Measurements from ENCODE around the gene FOXF2.

FOXF2 gene

DNA sequence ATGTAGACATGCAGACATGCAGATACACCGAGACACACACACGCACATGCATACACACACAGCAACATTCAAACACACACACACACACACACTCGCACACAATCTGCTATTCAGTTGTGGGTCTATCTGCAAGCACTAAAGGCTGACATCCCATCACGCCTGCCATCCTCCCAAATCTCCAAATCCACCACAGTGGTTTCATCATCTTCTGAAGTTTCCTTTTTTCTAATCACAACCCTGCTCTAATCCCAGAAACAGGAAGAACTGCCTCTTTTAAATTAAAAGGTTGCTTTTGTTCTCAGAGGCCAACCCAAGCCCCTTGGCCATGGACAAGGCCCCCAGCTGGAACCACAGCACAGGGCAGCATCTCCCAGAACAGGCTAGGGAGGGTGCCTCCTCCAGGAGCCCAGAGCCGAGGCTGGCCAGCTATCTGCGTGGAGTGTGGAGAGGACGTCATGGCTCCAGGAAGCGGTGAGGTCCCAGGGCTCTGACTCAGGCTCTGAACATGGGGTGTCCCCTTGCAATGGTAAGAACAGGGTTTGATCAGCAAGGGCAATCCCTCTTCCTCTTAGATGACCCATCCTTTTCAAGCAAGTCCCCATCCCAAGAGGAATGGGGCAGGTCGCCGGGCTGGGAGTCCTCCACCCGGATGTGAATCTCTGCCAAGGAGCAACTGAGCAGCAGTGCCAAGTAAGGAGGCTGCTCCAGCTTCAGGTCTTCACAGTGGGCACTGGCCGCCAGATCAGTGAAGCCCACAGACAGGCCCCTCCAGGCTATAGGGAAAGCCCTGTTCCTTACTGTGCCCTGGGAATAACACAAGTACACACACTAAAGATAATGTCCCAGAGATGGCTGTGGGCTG lies 14.7 kb downstream of the FOXF2 start:
- TF ChIP-seq, protein P1, sequence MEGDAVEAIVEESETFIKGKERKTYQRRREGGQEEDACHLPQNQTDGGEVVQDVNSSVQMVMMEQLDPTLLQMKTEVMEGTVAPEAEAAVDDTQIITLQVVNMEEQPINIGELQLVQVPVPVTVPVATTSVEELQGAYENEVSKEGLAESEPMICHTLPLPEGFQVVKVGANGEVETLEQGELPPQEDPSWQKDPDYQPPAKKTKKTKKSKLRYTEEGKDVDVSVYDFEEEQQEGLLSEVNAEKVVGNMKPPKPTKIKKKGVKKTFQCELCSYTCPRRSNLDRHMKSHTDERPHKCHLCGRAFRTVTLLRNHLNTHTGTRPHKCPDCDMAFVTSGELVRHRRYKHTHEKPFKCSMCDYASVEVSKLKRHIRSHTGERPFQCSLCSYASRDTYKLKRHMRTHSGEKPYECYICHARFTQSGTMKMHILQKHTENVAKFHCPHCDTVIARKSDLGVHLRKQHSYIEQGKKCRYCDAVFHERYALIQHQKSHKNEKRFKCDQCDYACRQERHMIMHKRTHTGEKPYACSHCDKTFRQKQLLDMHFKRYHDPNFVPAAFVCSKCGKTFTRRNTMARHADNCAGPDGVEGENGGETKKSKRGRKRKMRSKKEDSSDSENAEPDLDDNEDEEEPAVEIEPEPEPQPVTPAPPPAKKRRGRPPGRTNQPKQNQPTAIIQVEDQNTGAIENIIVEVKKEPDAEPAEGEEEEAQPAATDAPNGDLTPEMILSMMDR (IDR thresholded peaks at IDR 0.05; ENCODE audit: low read depth, low read length) = no peak
- no peak for DNase-seq (ENCODE audit: extremely low read depth, low read depth)

DNA sequence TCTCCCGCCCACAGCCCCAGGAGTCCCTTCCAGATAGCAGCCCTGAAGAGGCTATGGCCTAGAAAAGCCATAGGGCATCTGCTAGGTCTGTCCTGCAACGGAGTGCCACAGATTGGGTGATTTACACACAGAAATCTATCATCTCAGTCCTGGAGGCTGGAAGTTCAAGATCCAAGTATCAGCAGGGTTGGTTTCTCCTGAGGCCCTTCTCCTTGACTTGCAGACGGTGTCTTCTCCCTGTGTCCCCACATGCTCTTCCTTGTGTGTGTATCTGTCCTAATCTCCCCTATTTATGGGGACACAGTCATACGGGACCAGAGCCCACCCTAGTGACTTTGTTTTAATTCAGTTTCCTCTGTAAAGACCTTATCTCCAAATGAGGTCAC lies 15.3 kb downstream of the FOXF2 start:
- no peak for DNase-seq (ENCODE audit: extremely low read depth, low read depth)
- TF ChIP-seq, protein P1 (IDR thresholded peaks at IDR 0.05; ENCODE audit: low read depth, low read length) = no peak

DNA sequence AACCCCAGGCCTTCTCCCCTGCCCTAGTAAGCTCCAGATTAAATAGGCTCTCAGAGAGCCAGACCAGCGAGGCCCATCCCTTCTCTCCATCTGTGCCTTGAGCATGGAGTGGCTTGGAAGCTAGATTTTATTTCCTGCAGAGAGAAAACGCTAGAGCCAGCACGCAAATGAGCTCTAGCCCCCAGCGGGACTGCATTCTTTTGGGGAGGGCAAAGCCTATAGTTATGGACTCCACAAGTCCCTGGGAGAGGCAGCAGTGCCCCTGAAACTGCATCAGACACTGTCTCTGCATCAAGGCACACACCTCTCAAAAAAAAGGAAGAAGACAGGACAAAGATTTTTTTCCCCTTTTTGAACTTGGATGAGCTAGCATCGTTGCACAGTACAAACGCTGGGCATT lies 15.8 kb downstream of the FOXF2 start:
- DNase-seq (ENCODE audit: extremely low read depth, low read depth) = no peak
- TF ChIP-seq, protein P1 (IDR thresholded peaks at IDR 0.05; ENCODE audit: low read depth, low read length) = no peak

DNA sequence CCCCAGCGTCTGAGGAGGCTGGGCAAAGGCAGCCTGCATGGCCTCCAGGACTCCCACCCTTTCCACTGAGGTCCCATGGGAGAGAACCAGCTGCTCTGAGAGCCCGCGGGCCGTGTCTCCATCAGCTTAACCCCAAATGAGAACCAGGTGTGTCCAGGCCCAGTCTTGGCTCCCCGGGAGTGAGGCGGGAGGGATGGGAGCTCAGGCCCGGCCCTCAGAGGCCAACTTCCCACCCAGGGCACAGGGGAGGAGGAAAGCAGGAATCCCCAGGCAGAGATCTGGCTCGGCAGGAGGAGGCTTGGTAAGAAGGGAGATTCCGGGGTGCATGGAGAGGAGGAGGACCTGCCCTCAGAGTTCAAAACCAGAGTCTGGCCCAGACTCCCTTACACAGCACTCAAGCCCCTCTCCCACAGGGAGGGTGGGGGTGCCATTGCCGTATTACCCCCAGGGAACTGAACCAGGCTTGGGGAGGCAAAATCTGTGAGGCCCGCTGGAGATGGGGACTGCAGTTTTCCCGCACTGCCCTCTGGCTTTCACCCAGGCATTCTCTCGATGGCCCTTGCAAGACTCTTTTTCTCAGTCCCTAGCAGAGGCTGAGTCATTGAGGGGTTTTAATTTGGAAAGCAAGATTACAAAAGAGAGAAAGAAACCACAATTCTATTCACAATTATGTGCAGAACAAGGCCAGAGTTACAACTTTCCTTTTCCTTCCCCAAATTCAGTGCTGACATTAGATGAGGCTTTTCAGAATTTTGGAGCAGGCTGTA lies 17.1 kb downstream of the FOXF2 start:
- TF ChIP-seq, protein P1 (IDR thresholded peaks at IDR 0.05; ENCODE audit: low read depth, low read length) = peak; percentile 28
- DNase-seq (ENCODE audit: extremely low read depth, low read depth) = peak; percentile 82

DNA sequence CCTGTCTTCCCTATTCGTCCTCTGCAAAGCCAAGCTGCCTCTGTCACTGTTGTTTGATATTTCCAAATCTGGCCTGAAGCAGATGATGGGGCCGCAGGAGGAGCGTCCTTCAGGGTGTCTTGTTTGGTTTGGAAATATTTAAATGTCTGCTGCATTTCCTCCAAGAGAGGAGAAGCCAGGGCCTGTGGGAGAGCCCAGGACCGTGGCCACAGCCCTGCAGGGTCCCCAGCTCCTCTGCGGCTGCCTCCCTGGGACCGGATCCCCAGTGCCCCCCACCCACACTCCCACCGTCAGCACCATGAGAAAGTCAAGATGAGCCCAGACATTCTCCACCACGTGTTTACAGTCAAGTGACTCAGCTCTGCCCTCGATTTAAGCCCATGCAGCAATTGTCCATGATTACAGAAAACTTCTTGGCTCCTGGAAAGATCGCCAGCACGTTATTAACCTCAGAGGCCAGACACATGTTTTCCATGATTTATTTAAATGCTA lies 18.2 kb downstream of the FOXF2 start:
- TF ChIP-seq, protein P1 (IDR thresholded peaks at IDR 0.05; ENCODE audit: low read depth, low read length) = no peak
- DNase-seq (ENCODE audit: extremely low read depth, low read depth) = peak; percentile 80

DNA sequence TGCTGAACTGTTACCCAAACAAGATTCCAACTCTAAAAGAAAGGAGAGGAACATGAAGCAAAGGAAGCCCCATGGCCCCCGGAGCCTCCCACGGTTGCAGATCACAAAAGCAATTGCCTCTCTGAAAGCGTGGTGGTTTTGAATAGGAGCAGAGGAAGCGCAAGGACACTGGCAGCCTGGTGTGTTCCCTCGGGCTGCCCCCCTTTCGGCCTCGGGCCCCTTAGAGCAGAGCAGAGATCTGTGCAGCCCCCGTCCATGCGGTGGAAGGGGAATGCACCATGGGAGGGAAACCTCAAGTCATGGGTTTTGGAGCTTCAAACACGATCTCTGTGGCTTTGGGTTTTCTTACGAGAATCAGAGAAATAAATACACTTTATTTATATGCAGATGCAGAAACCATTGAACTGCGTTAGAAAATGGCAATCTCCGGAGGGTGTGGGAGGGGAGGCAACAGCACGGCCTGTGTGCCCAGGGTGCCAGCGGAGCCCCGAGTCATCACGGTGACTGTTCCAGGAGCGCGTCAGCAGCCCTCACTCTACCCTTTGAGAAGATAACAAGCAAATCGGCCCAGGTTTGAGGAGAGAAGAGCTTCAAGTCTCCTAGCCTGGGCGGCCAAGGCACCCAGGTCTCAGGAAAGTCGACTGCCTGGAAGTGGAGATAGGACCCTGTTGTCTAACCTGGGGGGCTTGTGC lies 20.5 kb downstream of the FOXF2 start:
- TF ChIP-seq, protein P1 (IDR thresholded peaks at IDR 0.05; ENCODE audit: low read depth, low read length) = no peak

More for the DNA sequence above, 20.5 kb downstream of the FOXF2 start:
- no peak for DNase-seq (ENCODE audit: extremely low read depth, low read depth)

Measured in AG09319 (cell line).